Osteocyte (in vitro differentiated cells): Measurements from ENCODE around the gene EXOC7. TPM values are rescaled to one million over a fixed set of nuclear protein-coding genes. Genes with fewer than 3 reads are reported as not detected.
"Not testable (repeated sequence)": the region's sequence is repeated elsewhere in the genome, so short reads cannot be mapped to it uniquely, and the experiment has no call there.

Experiments
- DNase-seq: peaks from one replicate; pipeline ENCODE4 v3.0.0; 2021; ENCODE audit warnings: mixed read lengths; ENCODE audit not compliant: unreplicated experiment; ENCODE audit errors: extremely low spot score
- H3K27ac Mint-ChIP-seq: one replicate; pipeline ENCODE4 v1.8.0; 2021; ENCODE audit warnings: mild to moderate bottlenecking, mixed read lengths; ENCODE audit not compliant: unreplicated experiment
- H3K27me3 Mint-ChIP-seq: one replicate; pipeline ENCODE4 v1.8.0; 2021; ENCODE audit warnings: mixed read lengths; ENCODE audit not compliant: unreplicated experiment
- H3K36me3 Mint-ChIP-seq: one replicate; pipeline ENCODE4 v1.8.0; 2021; ENCODE audit warnings: mixed read lengths; ENCODE audit not compliant: unreplicated experiment
- H3K4me1 Mint-ChIP-seq: one replicate; pipeline ENCODE4 v1.8.0; 2021; ENCODE audit warnings: mixed read lengths; ENCODE audit not compliant: unreplicated experiment
- H3K4me3 Mint-ChIP-seq: one replicate; pipeline ENCODE4 v1.8.0; 2021; ENCODE audit warnings: mild to moderate bottlenecking, moderate library complexity, mixed read lengths; ENCODE audit not compliant: unreplicated experiment
- H3K9me3 Mint-ChIP-seq: one replicate; pipeline ENCODE4 v1.8.0; 2021; ENCODE audit warnings: mixed read lengths; ENCODE audit not compliant: unreplicated experiment
- total RNA-seq: library from RNA; stranded (reverse); gene quantifications from 2 replicates; pipeline ENCODE4 v1.2.1, GENCODE V29; 2021
- TF ChIP-seq, protein P1 (sequence below): fragments of 200-600 bp; sonication (generic); IDR thresholded peaks from 2 replicates; pipeline ENCODE4 v1.5.0; 2021; ENCODE audit warnings: antibody characterized with exemption, mild to moderate bottlenecking, moderate library complexity

EXOC7 gene
- total RNA-seq, 1 donor from 2014 or later = 158 TPM

DNA sequence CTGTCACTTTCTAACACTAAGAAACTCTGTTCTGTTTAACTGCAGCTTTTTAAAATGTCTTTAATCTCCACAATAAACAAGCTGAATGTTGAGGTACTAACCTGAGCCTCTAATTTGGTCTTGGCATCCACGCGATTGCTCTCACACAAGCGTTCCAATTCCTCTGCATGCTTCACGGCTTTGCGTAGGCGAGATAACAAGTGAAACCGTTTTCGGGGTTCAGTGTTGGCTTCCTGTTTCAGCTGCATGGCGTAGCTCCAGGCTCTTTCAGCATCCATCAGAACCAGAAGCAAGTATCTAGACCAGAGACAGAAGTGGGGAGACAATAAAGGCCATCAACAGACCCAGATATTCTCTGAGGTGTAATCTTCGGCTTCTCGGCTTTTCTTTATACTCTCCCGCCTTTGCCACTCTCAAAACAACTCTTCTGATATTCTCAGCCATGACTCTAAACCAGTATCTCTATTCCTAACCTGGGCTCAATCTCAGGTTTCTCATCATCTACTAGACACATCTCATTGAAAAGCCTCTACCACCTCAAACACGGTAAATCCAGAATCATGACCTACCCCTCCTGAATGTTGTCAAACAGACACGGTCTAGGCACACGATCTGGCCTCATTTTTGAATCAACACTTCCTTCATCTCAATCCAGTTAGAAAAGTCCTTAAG lies 39.6 kb downstream of the EXOC7 start:
- TF ChIP-seq, protein P1, sequence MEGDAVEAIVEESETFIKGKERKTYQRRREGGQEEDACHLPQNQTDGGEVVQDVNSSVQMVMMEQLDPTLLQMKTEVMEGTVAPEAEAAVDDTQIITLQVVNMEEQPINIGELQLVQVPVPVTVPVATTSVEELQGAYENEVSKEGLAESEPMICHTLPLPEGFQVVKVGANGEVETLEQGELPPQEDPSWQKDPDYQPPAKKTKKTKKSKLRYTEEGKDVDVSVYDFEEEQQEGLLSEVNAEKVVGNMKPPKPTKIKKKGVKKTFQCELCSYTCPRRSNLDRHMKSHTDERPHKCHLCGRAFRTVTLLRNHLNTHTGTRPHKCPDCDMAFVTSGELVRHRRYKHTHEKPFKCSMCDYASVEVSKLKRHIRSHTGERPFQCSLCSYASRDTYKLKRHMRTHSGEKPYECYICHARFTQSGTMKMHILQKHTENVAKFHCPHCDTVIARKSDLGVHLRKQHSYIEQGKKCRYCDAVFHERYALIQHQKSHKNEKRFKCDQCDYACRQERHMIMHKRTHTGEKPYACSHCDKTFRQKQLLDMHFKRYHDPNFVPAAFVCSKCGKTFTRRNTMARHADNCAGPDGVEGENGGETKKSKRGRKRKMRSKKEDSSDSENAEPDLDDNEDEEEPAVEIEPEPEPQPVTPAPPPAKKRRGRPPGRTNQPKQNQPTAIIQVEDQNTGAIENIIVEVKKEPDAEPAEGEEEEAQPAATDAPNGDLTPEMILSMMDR = no peak
- Mint-ChIP-seq H3K27me3 (no peaks in the 10 kb centered on the region), H3K9me3 (no peaks in the 10 kb centered on the region), H3K36me3 (peaks cover 53% of the 10 kb centered on the region), H3K4me3 (no peak overlapping the region), H3K27ac (no peak overlapping the region), H3K4me1 (no peaks in the 10 kb centered on the region)
- DNase-seq = no peak

DNA sequence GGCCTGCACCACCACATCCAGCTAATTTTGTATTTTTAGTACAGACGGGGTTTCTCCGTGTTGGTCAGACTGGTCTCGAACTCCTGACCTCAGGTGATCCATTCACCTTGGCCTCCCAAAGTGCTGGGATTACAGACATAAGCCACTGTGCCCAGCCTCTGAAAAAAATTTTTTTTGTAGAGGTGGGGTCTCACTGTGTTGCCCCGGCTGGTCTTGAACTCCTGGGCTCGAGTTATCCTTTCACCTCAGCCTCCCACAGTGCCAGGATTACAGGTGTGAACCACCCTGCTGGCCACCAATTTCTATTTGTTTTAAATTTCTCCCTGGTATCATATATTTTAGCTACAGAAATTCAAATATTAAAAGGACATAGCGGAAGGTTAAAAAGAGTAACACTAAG lies 45.3 kb downstream of the EXOC7 start:
- H3K36me3 Mint-ChIP-seq = peaks cover 50% of the 10 kb centered on the region
- H3K9me3 Mint-ChIP-seq, H3K4me3 Mint-ChIP-seq, H3K27ac Mint-ChIP-seq, DNase-seq, H3K27me3 Mint-ChIP-seq: not testable (repeated sequence)
- peaks cover 11% of the 10 kb centered on the region for H3K4me1 Mint-ChIP-seq

DNA sequence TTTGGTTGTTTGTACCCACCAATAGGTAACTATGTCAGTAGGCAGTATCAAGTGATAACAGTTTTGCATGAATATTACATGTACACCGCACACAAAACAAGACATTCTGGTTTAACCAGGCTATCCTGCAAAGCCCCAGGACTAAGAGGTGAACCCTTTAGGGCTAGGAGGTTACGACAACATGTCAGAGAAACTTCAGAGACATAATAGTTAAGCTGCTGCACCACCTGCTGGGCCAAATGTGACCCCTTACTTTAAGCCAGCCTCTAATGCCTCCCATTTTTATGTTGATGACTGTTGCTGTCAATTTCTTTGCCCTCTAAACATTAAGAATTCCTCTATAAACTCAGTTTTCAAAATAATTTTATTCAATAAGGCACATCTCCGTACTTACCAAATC lies 46.7 kb downstream of the EXOC7 start:
- H3K27ac Mint-ChIP-seq = no peak overlapping the region
- no peak for DNase-seq
- TF ChIP-seq, protein P1 = no peak
- peaks cover 12% of the 10 kb centered on the region for H3K4me1 Mint-ChIP-seq
- no peaks in the 10 kb centered on the region for H3K9me3 Mint-ChIP-seq
- peaks cover 46% of the 10 kb centered on the region for H3K36me3 Mint-ChIP-seq
- H3K4me3 Mint-ChIP-seq = no peak overlapping the region
- H3K27me3 Mint-ChIP-seq = no peaks in the 10 kb centered on the region

DNA sequence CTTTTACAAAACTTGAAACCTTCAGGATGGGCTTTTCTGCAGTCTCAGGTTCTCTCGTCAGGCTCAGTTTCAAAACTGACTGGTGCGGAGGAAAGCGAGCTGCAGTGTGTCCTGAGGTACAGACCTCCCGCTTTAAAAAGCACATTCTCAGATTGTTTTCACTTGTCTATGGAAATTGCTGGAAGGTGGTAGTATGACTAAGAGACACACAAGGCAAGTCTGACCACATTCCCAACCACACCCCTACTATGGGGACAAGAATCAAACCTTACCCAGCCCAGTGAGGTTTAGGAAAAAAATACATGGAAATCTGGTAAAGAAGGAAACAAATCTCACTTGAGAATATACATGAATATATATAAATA lies 49.5 kb downstream of the EXOC7 start:
- Mint-ChIP-seq H3K36me3 (peaks cover 47% of the 10 kb centered on the region), H3K4me3 (no peak overlapping the region), H3K27me3 (no peaks in the 10 kb centered on the region), H3K9me3 (no peaks in the 10 kb centered on the region), H3K4me1 (peaks cover 12% of the 10 kb centered on the region), H3K27ac (peak overlapping the region; percentile 79)
- TF ChIP-seq, protein P1 = no peak
- no peak for DNase-seq

DNA sequence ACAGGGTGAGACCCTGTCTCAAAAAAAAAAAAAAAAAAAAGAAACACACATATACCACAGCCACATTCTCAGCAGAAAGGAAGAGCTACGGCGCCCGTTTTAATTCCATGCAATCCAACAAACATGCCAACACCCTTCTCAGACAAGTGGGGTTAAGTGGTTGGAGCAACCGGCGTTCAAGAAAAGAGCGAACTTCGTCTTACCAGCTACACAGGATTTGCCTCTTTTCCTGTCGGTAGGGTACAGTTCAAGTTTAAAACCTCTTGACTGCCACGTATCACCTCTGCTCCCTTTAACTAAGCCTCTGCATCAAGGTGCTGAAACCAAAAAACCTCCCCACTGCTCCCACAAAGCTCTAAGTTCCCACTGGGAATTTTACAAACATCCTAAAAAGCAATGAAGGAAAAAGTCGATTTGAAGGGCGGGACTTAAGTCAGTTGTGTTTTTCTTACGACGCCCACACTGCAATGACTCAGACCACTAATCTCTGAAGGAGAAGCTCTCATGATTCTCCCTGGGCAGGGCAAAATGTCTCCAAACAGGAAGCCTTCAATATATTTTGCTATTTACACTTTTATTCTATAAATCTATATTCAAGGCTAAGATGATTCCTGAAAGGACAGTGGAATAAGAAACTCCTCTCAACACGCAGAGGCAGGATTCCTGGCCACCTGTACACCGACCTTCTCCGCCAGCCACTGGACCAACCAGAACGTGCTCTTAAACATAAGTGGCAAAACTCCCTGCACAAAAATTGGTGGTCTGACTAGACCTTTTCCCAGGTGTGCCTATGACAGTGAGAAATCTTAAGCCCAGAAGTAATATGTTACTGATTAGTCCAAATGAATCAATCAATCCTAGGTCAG lies 50.1 kb downstream of the EXOC7 start:
- Mint-ChIP-seq H3K4me3 (no peak overlapping the region), H3K27me3 (no peaks in the 10 kb centered on the region), H3K4me1 (peaks cover 12% of the 10 kb centered on the region), H3K9me3 (no peaks in the 10 kb centered on the region), H3K36me3 (peaks cover 48% of the 10 kb centered on the region), H3K27ac (peak overlapping the region; percentile 79)
- TF ChIP-seq, protein P1 = no peak
- no peak for DNase-seq
